Measurements from ENCODE around the gene CDH16. TPM values are rescaled to one million over a fixed set of nuclear protein-coding genes. Genes with fewer than 3 reads are reported as not detected.

Gene CDH16
- total and polyA plus RNA-seq, 7 donors: 0.53 to 3.3 (median 0.75) TPM; not detected in 2

GRCh38 chr16:66915041-66915440, 3.6 kb downstream of the CDH16 start:
- Histone ChIP-seq H3K36me3 (ENCODE audit: insufficient read depth in 1 of 2, low read depth in 1 of 2) (no peaks in the 10 kb centered on the region), H3K9me3 (no peaks in the 10 kb centered on the region), H3K27ac (no peak overlapping the region), H3K27me3 (ENCODE audit: insufficient read depth in 3 of 3, low read length in 2 of 3) (peaks cover 0 to 2% (median 0%) of the 10 kb centered on the region in 3 donors), H3K4me3 (no peak overlapping the region), H3K4me1 (no peaks in the 10 kb centered on the region)
- intact Hi-C loops (cut with DNase I): no loop called here
- no peak for TF ChIP-seq CTCF (IDR thresholded peaks at IDR 0.05)
- no peak for ATAC-seq
- 65 to 73% (median 69%) methylated on average over 7 of the region's 7 CpGs for WGBS, 3 donors
- no peak for DNase-seq

- ATAC-seq (no peak), DNase-seq (no peak)
- H3K36me3 ChIP-seq (ENCODE audit: insufficient read depth in 1 of 2, low read depth in 1 of 2): no peaks in the 10 kb centered on the region
- H3K4me1 ChIP-seq: no peaks in the 10 kb centered on the region
- peaks cover 0 to 2% (median 0%) of the 10 kb centered on the region in 3 donors for H3K27me3 ChIP-seq (ENCODE audit: insufficient read depth in 3 of 3, low read length in 2 of 3)
- no peak overlapping the region for H3K4me3 ChIP-seq
- H3K27ac ChIP-seq: no peak overlapping the region
- no peak for TF ChIP-seq CTCF (IDR thresholded peaks at IDR 0.05)
- intact Hi-C loops (cut with DNase I): no loop called here
- H3K9me3 ChIP-seq: no peaks in the 10 kb centered on the region
- WGBS, 3 donors: 96 to 97% (median 96%) methylated on average over 7 of the region's 7 CpGs
Measured at GRCh38 chr16:66914541-66914940, 4.1 kb downstream of the CDH16 start.

GRCh38 chr16:66913711-66914110, 5.0 kb downstream of the CDH16 start:
- Histone ChIP-seq H3K27me3 (ENCODE audit: insufficient read depth in 3 of 3, low read length in 2 of 3) (peaks cover 0 to 2% (median 0%) of the 10 kb centered on the region in 3 donors), H3K27ac (no peak overlapping the region), H3K9me3 (no peaks in the 10 kb centered on the region), H3K4me3 (no peak overlapping the region), H3K36me3 (ENCODE audit: insufficient read depth in 1 of 2, low read depth in 1 of 2) (no peaks in the 10 kb centered on the region), H3K4me1 (no peaks in the 10 kb centered on the region)
- ATAC-seq (peak in 3 of 4 donors; percentile 58 to 62 (median 61)), DNase-seq (no peak)
- WGBS, 3 donors: 36 to 59% (median 57%) methylated on average over 4 of the region's 4 CpGs
- intact Hi-C loops (cut with DNase I): no loop called here
- no peak for TF ChIP-seq CTCF (IDR thresholded peaks at IDR 0.05)

- DNase-seq: peak in 1 of 2 donors; percentile 23
- TF ChIP-seq CTCF (IDR thresholded peaks at IDR 0.05): no peak
- H3K4me3 ChIP-seq: no peak overlapping the region
- no peaks in the 10 kb centered on the region for H3K36me3 ChIP-seq (ENCODE audit: insufficient read depth in 1 of 2, low read depth in 1 of 2)
- peaks cover 0 to 2% (median 0%) of the 10 kb centered on the region in 3 donors for H3K27me3 ChIP-seq (ENCODE audit: insufficient read depth in 3 of 3, low read length in 2 of 3)
- no peak for ATAC-seq
- intact Hi-C loops (cut with DNase I): no loop called here
- no peaks in the 10 kb centered on the region for H3K9me3 ChIP-seq
- no peak overlapping the region for H3K27ac ChIP-seq
- WGBS, 3 donors: 49 to 51% (median 51%) methylated on average over 9 to 10 of the region's 10 CpGs
- no peaks in the 10 kb centered on the region for H3K4me1 ChIP-seq
Measured at GRCh38 chr16:66913081-66913480, 5.6 kb downstream of the CDH16 start.

DNA sequence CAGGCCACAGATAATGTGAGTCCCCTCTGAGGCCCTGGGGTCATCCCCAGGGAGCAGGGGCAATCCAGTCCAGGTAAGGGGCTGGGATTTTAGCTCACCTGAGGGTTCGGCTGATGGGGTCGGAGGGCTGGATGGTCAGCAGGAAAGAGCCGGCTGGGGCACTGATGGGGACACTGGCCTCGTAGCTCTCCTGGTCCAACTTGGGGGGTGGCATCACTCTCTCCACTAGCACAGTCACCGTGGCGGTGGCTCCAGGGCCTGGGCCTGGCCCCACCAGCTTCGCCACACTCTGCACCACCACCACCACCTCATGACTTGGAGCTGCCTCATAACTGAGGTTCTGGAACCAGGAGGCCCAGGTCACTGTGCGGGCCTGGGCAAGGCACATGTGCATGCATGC, 6.9 kb downstream of the CDH16 start:
- Histone ChIP-seq H3K36me3 (ENCODE audit: insufficient read depth in 1 of 2, low read depth in 1 of 2) (no peaks in the 10 kb centered on the region), H3K27me3 (ENCODE audit: insufficient read depth in 3 of 3, low read length in 2 of 3) (peaks cover 0 to 2% (median 0%) of the 10 kb centered on the region in 3 donors), H3K4me3 (no peak overlapping the region), H3K4me1 (no peaks in the 10 kb centered on the region), H3K27ac (no peak overlapping the region), H3K9me3 (no peaks in the 10 kb centered on the region)
- intact Hi-C loops (cut with DNase I): no loop called here
- 93 to 95% (median 94%) methylated on average over 8 of the region's 8 CpGs for WGBS, 3 donors
- TF ChIP-seq CTCF (IDR thresholded peaks at IDR 0.05): no peak
- ATAC-seq: no peak
- peak in 1 of 2 donors; percentile 20 for DNase-seq

All from psoas muscle (tissue), 8 donors.